OCI-LY1 (cell line): ENCODE data around the gene TRIM13.

Source experiments
- EZH2 ChIP-seq: fragments of 200-600 bp; sonication (generic), shearing (Covaris generic); IDR thresholded peaks from 2 replicates; pipeline ENCODE4 v1.8.0; 2017; ENCODE audit warnings: borderline replicate concordance, mixed run types, mild to moderate bottlenecking, antibody characterized with exemption, low read length, moderate library complexity, mixed read lengths
- TF ChIP-seq, protein P1 (sequence below): fragments of 200-600 bp; sonication (generic), shearing (Covaris generic); IDR thresholded peaks from 2 replicates; pipeline ENCODE4 v1.5.1; 2017; ENCODE audit warnings: mild to moderate bottlenecking, antibody characterized with exemption, low read length, moderate library complexity, mixed read lengths

DNA sequence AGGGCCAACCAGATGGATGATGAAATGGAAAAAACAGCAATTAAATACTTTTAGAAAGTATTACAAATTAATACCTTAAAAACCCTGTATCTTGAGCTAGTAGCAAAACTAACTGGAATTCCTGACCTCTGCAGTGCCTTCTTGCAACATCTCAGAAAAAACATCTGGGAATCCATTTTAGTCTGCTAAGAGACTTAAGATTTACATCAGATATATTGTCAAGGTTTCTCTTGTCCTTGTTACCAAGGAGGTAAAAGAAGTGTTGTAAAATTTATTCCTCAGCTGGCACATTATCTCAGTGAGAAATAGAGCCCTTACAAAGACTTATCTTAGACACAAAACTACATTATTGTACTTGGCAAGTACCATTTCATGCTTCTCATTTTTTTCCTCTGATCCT, 36.9 kb downstream of the TRIM13 start:
- TF ChIP-seq, protein P1, sequence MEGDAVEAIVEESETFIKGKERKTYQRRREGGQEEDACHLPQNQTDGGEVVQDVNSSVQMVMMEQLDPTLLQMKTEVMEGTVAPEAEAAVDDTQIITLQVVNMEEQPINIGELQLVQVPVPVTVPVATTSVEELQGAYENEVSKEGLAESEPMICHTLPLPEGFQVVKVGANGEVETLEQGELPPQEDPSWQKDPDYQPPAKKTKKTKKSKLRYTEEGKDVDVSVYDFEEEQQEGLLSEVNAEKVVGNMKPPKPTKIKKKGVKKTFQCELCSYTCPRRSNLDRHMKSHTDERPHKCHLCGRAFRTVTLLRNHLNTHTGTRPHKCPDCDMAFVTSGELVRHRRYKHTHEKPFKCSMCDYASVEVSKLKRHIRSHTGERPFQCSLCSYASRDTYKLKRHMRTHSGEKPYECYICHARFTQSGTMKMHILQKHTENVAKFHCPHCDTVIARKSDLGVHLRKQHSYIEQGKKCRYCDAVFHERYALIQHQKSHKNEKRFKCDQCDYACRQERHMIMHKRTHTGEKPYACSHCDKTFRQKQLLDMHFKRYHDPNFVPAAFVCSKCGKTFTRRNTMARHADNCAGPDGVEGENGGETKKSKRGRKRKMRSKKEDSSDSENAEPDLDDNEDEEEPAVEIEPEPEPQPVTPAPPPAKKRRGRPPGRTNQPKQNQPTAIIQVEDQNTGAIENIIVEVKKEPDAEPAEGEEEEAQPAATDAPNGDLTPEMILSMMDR = no peak
- no peak for TF ChIP-seq EZH2
